ENCODE results near the gene USP15.

GRCh38 chr12:62211510-62211909 is 48.7 kb upstream of the USP15 start:
- TF ChIP-seq, protein P1, sequence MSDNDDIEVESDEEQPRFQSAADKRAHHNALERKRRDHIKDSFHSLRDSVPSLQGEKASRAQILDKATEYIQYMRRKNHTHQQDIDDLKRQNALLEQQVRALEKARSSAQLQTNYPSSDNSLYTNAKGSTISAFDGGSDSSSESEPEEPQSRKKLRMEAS (IDR thresholded peaks at IDR 0.05; ENCODE audit: low read depth, low read length), result no peak
- no peak for TF ChIP-seq POLR2A (IDR thresholded peaks at IDR 0.05; ENCODE audit: extremely low read depth, insufficient read length)
- TF ChIP-seq, protein P2, sequence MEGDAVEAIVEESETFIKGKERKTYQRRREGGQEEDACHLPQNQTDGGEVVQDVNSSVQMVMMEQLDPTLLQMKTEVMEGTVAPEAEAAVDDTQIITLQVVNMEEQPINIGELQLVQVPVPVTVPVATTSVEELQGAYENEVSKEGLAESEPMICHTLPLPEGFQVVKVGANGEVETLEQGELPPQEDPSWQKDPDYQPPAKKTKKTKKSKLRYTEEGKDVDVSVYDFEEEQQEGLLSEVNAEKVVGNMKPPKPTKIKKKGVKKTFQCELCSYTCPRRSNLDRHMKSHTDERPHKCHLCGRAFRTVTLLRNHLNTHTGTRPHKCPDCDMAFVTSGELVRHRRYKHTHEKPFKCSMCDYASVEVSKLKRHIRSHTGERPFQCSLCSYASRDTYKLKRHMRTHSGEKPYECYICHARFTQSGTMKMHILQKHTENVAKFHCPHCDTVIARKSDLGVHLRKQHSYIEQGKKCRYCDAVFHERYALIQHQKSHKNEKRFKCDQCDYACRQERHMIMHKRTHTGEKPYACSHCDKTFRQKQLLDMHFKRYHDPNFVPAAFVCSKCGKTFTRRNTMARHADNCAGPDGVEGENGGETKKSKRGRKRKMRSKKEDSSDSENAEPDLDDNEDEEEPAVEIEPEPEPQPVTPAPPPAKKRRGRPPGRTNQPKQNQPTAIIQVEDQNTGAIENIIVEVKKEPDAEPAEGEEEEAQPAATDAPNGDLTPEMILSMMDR (IDR thresholded peaks at IDR 0.05; ENCODE audit: low read depth, low read length), result no peak
